Keratinocyte (primary cell): Measurements from ENCODE around the gene NYAP2.

Source experiments
- EZH2 ChIP-seq: IDR thresholded peaks from one replicate; pipeline ENCODE4 v1.6.1; 2012; ENCODE audit warnings: inconsistent platforms, mild to moderate bottlenecking, low read length, moderate library complexity
- TF ChIP-seq, protein P1 (sequence below), 3 experiments: IDR thresholded peaks in 1 of 3; conservative IDR thresholded peaks in 1 of 3; optimal IDR thresholded peaks in 1 of 3; 2 replicates in 2 of 3; 3 replicates in 1 of 3; pipeline versions ENCODE3 to v1.5.1; 2011; ENCODE audit warnings: low read length in 3 of 3, mild to moderate bottlenecking in 3 of 3, moderate library complexity in 2 of 3, control low read depth in 1 of 3, inconsistent platforms in 1 of 3; ENCODE audit not compliant: insufficient read depth in 2 of 3; ENCODE audit errors: extremely low read depth in 1 of 3

DNA sequence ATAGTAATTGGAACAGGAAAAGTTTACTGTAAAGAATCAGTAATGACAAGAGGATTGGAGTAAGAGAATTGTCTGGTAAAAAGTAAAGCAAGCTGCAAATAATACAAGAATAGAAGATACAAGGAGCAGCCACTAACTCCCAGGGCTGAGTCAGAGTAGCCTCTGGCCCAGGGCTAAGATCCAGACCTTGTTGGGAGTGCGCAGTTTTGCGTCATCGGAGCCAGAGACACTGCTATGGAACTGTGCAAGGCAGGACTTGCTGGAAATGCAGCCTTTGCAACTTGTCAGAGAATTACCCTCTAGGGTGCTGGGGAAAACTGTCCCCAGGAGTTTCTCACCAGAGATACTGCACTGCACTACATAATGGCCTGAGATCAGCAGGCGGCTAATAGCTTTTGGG, 135.2 kb downstream of the NYAP2 start:
- TF ChIP-seq, protein P1, sequence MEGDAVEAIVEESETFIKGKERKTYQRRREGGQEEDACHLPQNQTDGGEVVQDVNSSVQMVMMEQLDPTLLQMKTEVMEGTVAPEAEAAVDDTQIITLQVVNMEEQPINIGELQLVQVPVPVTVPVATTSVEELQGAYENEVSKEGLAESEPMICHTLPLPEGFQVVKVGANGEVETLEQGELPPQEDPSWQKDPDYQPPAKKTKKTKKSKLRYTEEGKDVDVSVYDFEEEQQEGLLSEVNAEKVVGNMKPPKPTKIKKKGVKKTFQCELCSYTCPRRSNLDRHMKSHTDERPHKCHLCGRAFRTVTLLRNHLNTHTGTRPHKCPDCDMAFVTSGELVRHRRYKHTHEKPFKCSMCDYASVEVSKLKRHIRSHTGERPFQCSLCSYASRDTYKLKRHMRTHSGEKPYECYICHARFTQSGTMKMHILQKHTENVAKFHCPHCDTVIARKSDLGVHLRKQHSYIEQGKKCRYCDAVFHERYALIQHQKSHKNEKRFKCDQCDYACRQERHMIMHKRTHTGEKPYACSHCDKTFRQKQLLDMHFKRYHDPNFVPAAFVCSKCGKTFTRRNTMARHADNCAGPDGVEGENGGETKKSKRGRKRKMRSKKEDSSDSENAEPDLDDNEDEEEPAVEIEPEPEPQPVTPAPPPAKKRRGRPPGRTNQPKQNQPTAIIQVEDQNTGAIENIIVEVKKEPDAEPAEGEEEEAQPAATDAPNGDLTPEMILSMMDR (optimal IDR thresholded peaks at IDR 0.05 in 1 of 3, IDR thresholded peaks at IDR 0.05 in 1 of 3, conservative IDR thresholded peaks at IDR 0.05 in 1 of 3; ENCODE audit: extremely low read depth in 1 of 3, insufficient read depth in 2 of 3, low read length in 3 of 3) = no peak
- TF ChIP-seq EZH2 = no peak
